HepG2 (cell line): Measurements from ENCODE around the gene ESYT1.

ENCODE experiments used
- CBX1 ChIP-seq: IDR thresholded peaks from one replicate; pipeline ENCODE4 v1.6.1; 2016; ENCODE audit warnings: antibody characterized with exemption, low read depth
- KDM4B ChIP-seq: sonication (generic); formaldehyde crosslinking; IDR thresholded peaks from 2 replicates; pipeline ENCODE4 v1.4.0; 2020; ENCODE audit warnings: missing genetic modification reagents
- NR2C2 ChIP-seq: sonication (generic); formaldehyde crosslinking; IDR thresholded peaks from 2 replicates; pipeline ENCODE4 v1.4.0; 2020; ENCODE audit warnings: missing genetic modification reagents, mild to moderate bottlenecking, moderate library complexity, borderline replicate concordance
- NR2F2 ChIP-seq: IDR thresholded peaks from 2 replicates; pipeline ENCODE4 v1.6.1; 2012; ENCODE audit warnings: low read depth, inconsistent platforms, borderline replicate concordance
- ZNF263 ChIP-seq: sonication (generic); formaldehyde crosslinking; IDR thresholded peaks from 2 replicates; pipeline ENCODE4 v1.4.0; 2020; ENCODE audit warnings: missing genetic modification reagents
- ZNF264 ChIP-seq: sonication (generic); formaldehyde crosslinking; IDR thresholded peaks from 2 replicates; pipeline ENCODE4 v1.4.0; 2020; ENCODE audit warnings: missing genetic modification reagents
- ZNF441 ChIP-seq: sonication (generic); formaldehyde crosslinking; IDR thresholded peaks from 2 replicates; pipeline ENCODE4 v1.7.0; 2021; ENCODE audit warnings: missing genetic modification reagents, borderline replicate concordance
- ZNF674 ChIP-seq: sonication (generic); formaldehyde crosslinking; IDR thresholded peaks from 2 replicates; pipeline ENCODE4 v1.5.0; 2020; ENCODE audit warnings: low read depth, mild to moderate bottlenecking, missing genetic modification reagents
- TF ChIP-seq, protein P1 (sequence below): sonication (generic); formaldehyde crosslinking; IDR thresholded peaks from 2 replicates; pipeline ENCODE4 v1.4.0; 2020; ENCODE audit warnings: missing genetic modification reagents
- TF ChIP-seq, protein P2 (sequence below): sonication (generic); formaldehyde crosslinking; IDR thresholded peaks from 2 replicates; pipeline ENCODE4 v1.5.0; 2020; ENCODE audit warnings: missing genetic modification reagents, mild to moderate bottlenecking, borderline replicate concordance
- TF ChIP-seq, protein P3 (sequence below): sonication (generic); formaldehyde crosslinking; IDR thresholded peaks from 2 replicates; pipeline ENCODE4 v1.8.1; 2022; ENCODE audit warnings: mild to moderate bottlenecking, missing genetic modification reagents

DNA sequence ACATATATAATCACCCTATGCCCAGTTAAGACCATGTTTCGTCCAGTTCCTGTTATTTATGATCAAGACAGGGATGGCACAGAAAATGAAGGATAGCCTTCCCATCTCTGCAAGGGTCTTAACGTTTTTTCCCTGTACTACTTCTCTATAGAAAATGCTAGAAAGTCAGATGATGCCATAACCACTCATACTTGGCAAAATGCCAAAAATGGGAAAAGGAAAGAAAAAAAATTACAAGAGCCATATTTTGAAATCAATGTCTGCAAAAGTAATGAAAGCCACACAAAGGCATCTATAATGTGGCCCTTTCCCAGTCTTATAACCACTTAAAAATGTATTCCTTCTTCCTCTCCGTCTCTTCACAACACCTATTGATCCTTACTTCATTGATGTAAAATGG, 22.5 kb downstream of the ESYT1 start:
- TF ChIP-seq ZNF674 (CRISPR knock-in tag) (no peak), ZNF264 (CRISPR knock-in tag) (no peak), NR2C2 (no peak), ZNF263 (no peak), ZNF441 (CRISPR knock-in tag) (no peak), KDM4B (CRISPR knock-in tag) (no peak), NR2F2 (no peak), CBX1 (no peak)
- TF ChIP-seq, protein P1, sequence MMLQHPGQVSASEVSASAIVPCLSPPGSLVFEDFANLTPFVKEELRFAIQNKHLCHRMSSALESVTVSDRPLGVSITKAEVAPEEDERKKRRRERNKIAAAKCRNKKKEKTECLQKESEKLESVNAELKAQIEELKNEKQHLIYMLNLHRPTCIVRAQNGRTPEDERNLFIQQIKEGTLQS (CRISPR knock-in tag), result no peak
- TF ChIP-seq, protein P2, sequence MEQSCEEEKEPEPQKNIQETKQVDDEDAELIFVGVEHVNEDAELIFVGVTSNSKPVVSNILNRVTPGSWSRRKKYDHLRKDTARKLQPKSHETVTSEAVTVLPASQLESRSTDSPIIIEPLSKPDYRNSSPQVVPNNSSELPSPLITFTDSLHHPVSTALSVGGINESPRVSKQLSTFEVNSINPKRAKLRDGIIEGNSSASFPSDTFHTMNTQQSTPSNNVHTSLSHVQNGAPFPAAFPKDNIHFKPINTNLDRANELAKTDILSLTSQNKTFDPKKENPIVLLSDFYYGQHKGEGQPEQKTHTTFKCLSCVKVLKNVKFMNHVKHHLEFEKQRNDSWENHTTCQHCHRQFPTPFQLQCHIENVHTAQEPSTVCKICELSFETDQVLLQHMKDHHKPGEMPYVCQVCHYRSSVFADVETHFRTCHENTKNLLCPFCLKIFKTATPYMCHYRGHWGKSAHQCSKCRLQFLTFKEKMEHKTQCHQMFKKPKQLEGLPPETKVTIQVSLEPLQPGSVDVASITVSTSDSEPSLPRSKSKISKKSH, result no peak
- TF ChIP-seq, protein P3, sequence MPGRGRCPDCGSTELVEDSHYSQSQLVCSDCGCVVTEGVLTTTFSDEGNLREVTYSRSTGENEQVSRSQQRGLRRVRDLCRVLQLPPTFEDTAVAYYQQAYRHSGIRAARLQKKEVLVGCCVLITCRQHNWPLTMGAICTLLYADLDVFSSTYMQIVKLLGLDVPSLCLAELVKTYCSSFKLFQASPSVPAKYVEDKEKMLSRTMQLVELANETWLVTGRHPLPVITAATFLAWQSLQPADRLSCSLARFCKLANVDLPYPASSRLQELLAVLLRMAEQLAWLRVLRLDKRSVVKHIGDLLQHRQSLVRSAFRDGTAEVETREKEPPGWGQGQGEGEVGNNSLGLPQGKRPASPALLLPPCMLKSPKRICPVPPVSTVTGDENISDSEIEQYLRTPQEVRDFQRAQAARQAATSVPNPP (CRISPR knock-in tag), result no peak
